ENCODE results near the gene SIRT3. TPM values are rescaled to one million over a fixed set of nuclear protein-coding genes. Genes with fewer than 3 reads are reported as not detected.
"Not testable (repeated sequence)": the region's sequence is repeated elsewhere in the genome, so short reads cannot be mapped to it uniquely, and the experiment has no call there.

Gene SIRT3
- total and polyA plus RNA-seq, 2 of the 4 experiments (the other 2 are of a cell fraction), result 5.4 to 18.6 TPM

- DNase-seq; H4K5ac ChIP-seq (ENCODE audit: low read depth, low read length); H3K27me3 ChIP-seq (ENCODE audit: control insufficient read depth, insufficient read depth, low read length); H3K18ac ChIP-seq (ENCODE audit: low read depth, low read length); H2BK20ac ChIP-seq (ENCODE audit: low read depth, low read length); POLR2A ChIA-PET (ENCODE audit: unreplicated experiment); H3K4ac ChIP-seq (ENCODE audit: low read depth, low read length); H2AK5ac ChIP-seq (ENCODE audit: low read depth, low read length); H3K36me3 ChIP-seq (ENCODE audit: control insufficient read depth, insufficient read depth, low read length); H2BK15ac ChIP-seq (ENCODE audit: low read depth, low read length); in situ Hi-C loops (cut with MboI; ENCODE audit: low sequenced_read_pairs); H3K79me1 ChIP-seq (ENCODE audit: low read depth in 1 of 2, low read length in 2 of 2); intact Hi-C loops (cut with micrococcal nuclease); H2BK5ac ChIP-seq (ENCODE audit: low read depth, low read length, poor library complexity, severe bottlenecking); BruUV-seq (replicated peaks); H3K9me3 ChIP-seq (ENCODE audit: control insufficient read depth, insufficient read depth, low read length); H3K4me2 ChIP-seq (ENCODE audit: low read depth, low read length); H3K4me3 ChIP-seq (ENCODE audit: insufficient read depth, low read depth, low read length); H4K8ac ChIP-seq (ENCODE audit: low read depth in 2 of 2, low read length in 2 of 2); H3K9me1 ChIP-seq (ENCODE audit: insufficient read depth, low read length); H2BK120ac ChIP-seq (ENCODE audit: low read depth, low read length); H3K56ac ChIP-seq (ENCODE audit: extremely low read depth, insufficient read depth, low read length); dilution Hi-C loops (cut with HindIII; ENCODE audit: low sequenced_read_pairs, unreplicated experiment); H3K27ac ChIP-seq (ENCODE audit: insufficient read depth, low read length); ATAC-seq (ENCODE audit: low read depth); H3K23ac ChIP-seq (ENCODE audit: low read depth, low read length); H2AK9ac ChIP-seq (replicated peaks; ENCODE audit: low read depth, low read length, poor library complexity); H3K9ac ChIP-seq (ENCODE audit: low read depth, low read length); H2AFZ ChIP-seq (replicated peaks; ENCODE audit: low read length, poor library complexity); H4K91ac ChIP-seq (ENCODE audit: insufficient read depth, low read depth, low read length); H3K4me1 ChIP-seq (ENCODE audit: control insufficient read depth, insufficient read depth, low read length); H4K20me1 ChIP-seq (ENCODE audit: insufficient read depth, low read length); H3K14ac ChIP-seq (replicated peaks; ENCODE audit: low read depth, low read length); CTCF ChIA-PET: not testable (repeated sequence)
- no CpG with 5 or more reads among the region's 5 CpGs for WGBS, 2 experiments (ENCODE audit: extremely low coverage in 2 of 2, insufficient read length in 1 of 2)
Measured at GRCh38 chr11:190546-190945, 45.6 kb downstream of the SIRT3 start.

All from IMR-90 (cell line).